SU-DHL-6 (cell line): ENCODE data around the gene MTHFD2.

Experiments
- EZH2phosphoT487 ChIP-seq: fragments of 200-600 bp; sonication (generic), shearing (Covaris generic); conservative IDR thresholded peaks from 2 replicates; pipeline ENCODE4 v1.6.1; 2018; ENCODE audit warnings: mild to moderate bottlenecking, antibody characterized with exemption, low read length, moderate library complexity, mixed read lengths
- TF ChIP-seq, protein P1 (sequence below): fragments of 200-600 bp; sonication (generic); IDR thresholded peaks from one replicate; pipeline ENCODE4 v1.5.1; 2017; ENCODE audit warnings: antibody characterized with exemption, mild to moderate bottlenecking, low read length, moderate library complexity; ENCODE audit not compliant: insufficient read depth, poor library complexity, severe bottlenecking

DNA sequence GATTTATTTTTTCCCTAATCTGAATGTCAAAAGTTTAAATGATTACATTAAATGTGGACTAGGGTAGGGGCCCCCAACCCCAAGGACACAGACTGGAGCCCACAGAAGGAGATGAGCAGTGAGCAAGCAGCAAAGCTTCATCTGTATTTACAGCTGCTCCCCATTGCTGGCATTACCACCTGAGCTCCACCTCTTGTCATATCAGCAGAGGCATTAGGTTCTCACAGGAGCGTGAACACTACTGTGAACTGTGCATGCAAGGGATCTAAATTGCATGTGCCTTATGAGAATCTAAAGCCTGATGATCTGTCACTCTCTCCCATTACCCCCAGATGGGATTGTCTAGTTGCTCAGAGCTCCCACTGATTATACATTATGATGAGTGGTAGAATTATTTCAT is 23.5 kb upstream of the MTHFD2 start:
- TF ChIP-seq, protein P1, sequence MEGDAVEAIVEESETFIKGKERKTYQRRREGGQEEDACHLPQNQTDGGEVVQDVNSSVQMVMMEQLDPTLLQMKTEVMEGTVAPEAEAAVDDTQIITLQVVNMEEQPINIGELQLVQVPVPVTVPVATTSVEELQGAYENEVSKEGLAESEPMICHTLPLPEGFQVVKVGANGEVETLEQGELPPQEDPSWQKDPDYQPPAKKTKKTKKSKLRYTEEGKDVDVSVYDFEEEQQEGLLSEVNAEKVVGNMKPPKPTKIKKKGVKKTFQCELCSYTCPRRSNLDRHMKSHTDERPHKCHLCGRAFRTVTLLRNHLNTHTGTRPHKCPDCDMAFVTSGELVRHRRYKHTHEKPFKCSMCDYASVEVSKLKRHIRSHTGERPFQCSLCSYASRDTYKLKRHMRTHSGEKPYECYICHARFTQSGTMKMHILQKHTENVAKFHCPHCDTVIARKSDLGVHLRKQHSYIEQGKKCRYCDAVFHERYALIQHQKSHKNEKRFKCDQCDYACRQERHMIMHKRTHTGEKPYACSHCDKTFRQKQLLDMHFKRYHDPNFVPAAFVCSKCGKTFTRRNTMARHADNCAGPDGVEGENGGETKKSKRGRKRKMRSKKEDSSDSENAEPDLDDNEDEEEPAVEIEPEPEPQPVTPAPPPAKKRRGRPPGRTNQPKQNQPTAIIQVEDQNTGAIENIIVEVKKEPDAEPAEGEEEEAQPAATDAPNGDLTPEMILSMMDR: no peak
- no peak for TF ChIP-seq EZH2phosphoT487
